GM21526 (cell line): Measurements from ENCODE around the gene SPSB3.
"Not testable (repeated sequence)": the region's sequence is repeated elsewhere in the genome, so short reads cannot be mapped to it uniquely, and the experiment has no call there.

Source experiments
- ATAC-seq: cut with Tn5 transposase; IDR thresholded peaks from one replicate; pipeline ENCODE4 v1.9.1; 2021; ENCODE audit warnings: moderate library complexity; ENCODE audit not compliant: unreplicated experiment, low FRiP score

SPSB3 gene

GRCh38 chr16:1744338-1744840, 38.0 kb downstream of the SPSB3 start:
- no peak for ATAC-seq

DNA sequence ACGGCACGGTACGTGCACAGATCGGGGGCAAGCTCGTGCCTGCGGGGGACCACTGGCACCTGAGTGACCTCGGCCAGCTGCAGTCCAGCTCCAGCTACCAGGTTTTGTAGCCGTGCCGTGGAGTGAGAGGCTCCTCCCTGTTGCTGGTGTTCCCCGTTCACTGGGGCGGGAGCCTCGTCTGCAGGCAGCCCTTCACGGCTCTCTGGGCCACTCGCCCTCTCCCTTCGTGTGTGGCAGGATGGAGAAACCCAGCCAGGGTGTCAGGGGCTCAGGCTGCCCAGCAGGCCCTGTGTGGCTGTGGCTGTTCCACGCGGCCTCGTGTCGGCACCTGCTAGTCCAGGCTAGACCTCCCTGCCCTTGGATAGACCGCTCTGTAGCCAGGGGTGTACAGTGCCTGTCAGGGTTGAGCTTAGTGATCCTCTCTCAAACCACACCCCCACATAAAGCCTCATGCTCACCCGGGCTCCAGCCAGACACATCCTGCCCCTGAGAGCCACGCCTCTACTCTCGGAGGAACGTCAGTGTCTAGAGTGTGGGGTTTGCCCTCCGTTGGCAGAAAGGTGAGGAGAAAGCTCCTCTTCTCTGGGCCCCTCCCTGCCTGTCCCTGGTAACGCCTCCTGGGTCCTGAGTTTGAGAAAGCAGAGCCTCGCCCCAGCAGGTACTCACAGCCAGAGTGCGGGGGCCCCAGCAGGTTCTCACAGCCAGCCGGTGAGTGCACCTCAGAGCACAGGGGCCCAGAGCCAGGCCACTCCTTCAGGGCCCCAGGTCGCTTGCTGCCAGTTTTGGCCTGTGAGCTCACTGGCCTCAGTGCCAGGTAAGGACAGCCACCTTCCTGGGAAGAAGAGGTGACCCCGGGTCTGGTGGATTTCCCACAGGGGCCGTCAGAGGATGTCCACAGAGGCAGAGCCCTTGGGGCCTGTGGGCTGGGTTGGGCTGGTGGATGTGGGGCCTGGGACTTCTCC, 38.7 kb downstream of the SPSB3 start:
- ATAC-seq, result no peak

DNA sequence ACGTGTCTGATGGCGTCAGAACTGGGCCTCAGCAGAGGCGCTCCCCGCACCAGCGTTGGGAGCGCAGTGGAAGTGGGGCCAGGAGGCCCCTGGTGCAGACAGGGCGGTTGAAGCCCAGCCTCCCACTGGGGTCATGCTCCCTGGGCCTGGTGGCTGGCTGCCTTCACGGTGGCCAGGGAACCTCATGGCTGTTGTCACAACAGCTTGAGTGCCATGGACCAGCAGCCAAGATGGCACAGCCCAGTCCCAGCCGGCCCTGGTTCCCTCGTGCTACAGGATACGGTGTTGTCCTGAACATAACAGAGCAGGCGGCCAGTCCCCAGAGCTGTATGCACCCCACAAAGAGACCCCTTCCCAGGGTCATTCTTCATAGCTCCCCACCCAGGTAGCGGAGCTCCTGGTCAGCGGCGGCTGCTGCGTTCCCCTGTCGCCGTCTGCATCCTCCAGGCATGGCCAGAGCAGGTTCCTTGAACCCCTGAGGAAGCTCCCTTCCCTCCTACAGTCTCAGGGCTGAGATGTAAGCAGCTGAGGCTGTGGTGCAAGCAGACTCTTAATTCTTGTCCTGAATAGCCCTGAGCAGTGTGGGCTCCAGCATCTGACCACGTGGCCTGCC, 40.7 kb downstream of the SPSB3 start:
- ATAC-seq, result no peak

DNA sequence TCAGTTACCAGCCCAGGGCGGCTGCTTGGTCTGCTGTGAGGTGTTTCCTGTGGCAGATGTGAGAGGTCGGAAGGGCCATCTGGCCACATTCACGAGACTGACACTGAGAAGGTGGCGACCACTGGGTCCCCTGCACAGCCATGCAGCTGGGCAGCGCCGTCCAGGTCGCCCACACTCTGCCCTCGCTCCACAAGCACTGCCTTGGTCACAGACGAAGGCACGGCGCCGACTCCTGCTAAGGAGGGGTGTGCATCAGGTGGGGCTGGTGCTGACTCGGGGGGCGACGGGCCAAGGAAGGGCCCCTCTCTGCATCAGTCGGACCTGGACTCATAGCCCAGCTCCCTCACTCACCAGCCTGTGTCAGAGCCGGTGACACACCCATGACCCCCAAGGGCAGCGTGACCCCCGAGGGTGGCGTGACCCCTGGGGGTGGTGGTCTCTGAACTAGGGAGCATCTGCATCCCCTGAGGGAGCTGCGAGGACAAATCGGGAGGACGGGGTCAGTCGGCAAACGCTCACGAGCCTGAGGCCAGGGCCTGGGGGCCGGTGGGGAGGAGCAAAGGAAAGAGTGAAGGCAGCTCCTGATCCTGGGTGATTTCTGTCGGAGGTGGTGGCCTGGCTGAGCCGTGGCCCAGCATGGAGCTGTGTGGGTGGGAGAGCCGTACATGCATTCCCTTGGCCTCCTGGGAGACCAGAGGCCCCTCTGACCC, 41.4 kb downstream of the SPSB3 start:
- no peak for ATAC-seq

DNA sequence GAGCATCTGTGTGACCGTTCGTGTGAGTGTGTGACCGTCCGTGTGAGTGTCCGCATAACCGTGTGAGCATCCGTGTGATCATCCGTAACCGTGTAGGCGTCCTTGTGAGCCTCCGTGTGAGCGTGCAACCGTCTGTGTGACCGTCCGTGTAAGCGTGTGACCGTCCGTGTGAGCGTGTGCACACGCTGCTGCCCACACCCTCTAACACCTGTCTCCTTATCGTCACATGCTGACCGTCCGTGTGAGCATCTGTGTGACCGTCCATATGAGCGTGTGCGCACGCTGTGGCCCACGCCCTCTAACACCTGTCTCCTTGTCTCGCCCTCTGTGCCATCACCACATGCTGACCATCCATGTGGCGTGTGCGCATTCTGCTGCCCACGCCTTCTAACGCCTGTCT, 42.1 kb downstream of the SPSB3 start:
- no peak for ATAC-seq

GRCh38 chr16:1734816-1735215, 47.6 kb downstream of the SPSB3 start:
- no peak for ATAC-seq

DNA sequence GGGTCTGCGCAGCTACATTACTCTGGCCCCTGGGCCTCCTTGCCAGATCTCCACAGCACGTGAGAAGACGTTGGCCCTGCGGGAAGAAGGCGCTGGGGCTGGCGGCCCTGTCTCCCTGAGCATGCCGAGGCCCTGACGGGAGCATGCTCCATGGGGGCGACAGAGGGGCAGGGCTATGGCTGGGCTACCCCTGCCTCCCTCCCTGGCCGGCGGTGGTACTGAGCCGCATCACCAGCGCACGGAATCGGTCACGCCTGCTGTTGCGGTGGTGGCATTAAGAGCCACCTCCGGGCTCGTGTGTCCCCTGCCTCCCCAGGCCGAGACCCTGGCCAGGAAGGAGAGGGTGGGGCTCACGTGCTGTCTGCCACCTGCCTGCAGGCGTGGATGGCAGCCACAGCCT, 48.2 kb downstream of the SPSB3 start:
- no peak for ATAC-seq

DNA sequence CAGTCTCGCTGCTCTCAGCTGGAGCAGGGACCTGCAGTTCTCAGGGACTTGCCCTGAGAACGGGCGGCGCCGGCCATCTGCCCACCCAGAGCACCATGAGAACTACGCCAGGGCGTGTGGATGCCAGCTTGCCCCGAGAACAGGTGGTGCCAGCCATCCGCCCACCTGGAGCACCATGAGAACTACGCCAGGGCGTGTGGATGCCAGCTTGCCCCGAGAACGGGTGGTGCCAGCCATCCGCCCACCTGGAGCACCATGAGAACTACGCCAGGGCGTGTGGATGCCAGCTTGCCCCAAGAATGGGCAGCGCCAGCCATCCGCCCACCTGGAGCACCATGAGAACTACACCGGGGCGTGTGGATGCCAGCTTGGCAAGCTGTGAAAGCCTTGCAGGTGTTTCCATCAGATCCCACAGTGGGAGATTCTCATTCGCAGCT, 49.8 kb downstream of the SPSB3 start:
- ATAC-seq, result not testable (repeated sequence)

- ATAC-seq, result no peak
These were observed 50.3 kb downstream of the SPSB3 start for GRCh38 chr16:1732071-1732470.

DNA sequence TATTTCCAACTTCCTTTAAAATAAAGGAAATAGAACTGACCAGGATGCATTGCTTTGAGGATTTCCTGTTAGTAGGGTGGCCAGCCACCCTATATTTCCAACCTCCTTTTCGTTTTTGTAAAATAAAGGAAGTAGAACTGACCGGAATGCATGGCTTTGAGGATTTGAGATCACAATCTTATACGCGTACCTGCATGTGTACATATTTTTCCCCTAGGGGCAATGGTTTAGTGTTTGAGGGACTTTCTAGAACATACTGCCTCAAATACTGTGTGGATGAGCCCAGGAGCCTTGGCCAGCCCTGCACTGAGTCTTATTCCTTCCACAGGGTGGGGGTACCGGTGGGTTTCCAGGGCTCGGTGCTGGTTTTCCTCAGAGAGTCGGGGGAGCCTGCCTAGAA, 50.8 kb downstream of the SPSB3 start:
- no peak for ATAC-seq

DNA sequence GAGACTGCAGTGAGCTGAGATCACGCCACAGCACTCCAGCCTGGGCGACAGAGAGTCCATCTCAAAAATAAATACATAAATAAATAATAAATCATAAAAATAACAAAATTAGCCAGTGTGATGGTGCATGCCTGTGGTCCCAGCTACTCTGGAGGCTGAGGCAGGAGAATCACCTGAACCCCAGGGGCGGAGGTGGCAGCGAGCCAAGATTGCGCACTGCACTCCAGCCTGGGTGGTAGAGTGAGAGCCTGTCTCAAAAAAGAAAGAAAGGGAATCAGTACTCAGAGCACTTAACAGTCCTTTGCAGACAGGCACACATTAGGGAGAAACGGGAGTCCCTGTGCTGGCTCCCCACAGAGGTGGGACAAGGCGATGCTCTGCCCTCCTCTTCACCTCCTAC, 51.3 kb downstream of the SPSB3 start:
- ATAC-seq, result no peak

DNA sequence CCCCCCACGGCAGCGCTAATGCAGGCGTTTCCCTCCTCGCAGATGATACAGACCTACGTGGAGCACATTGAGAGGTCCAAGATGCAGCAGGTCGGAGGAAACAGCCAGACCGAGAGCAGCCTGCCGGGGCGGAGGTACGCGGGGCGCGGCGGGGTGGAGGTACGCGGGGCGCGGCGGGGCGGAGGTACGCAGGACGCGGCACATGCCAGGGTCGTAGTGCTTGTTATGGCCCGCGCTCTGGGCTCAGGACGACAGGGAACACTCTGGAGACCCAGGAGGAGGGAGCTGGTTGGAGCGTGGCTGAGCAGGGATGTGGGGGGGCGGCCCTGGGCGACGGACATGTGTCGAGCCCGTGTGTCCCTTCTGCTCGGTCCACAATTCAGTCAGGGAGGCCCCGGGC, 52.9 kb downstream of the SPSB3 start:
- no peak for ATAC-seq

- ATAC-seq, result no peak
These were observed 53.3 kb downstream of the SPSB3 start for GRCh38 chr16:1729026-1729425.

DNA sequence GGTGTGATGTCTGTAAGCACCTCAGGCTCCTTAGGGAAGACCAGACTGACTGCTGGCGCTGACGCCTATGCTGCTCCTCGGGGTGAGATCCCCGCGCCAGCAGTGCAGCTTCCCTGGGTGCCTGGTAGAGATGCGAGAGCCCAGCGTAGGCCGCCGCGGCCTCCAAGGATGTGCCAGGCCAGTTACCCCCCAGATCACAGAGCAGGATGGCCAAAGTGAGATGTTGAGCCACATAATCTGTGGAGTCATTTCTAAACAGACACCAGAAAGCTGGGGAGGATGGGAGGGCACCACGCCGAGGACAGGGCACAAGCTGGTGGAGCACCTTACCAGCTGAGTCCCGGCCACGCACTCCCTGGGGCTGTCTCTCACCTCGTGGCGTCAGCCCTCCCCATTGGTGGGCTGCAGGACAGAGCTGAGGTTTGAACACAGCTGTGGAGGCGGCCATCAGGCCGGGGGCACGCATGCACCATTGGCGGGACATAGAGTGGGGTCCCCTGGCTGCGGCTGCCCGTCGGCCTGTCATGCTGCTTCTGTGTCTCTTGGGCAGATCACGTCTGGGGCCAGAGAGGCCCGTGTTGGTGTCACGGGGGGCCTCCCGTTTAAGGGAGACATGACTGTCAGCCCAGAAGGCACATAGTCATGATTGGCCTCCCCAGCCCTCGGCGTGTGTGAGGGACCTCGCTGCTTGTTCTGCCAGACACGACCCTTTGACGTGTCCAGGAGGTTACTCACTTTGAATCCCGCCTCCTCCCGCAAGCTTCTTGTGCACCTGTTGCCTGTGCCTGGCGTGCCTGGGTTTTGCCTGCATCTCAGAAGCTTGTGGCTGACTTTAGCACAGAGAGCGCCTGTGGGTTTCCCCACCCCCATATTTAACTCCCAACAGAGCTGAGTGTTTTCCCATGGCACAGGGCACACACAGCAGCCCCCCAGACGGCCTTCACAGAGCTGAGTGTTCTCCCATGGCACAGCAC, 54.4 kb downstream of the SPSB3 start:
- ATAC-seq, result no peak
